Retinal pigment epithelial cell (primary cell): Measurements from ENCODE around the gene CACNA1F.

Experiments
- DNase-seq: peaks from one replicate; pipeline ENCODE4 v3.0.0-alpha.2; 2010; ENCODE audit warnings: low read depth
- H3K4me3 ChIP-seq: 2 replicates; pipeline ENCODE4 v1.5.1; 2011; ENCODE audit warnings: mild to moderate bottlenecking, low read length, control low read depth, moderate library complexity
- TF ChIP-seq, protein P1 (sequence below): conservative IDR thresholded peaks from 2 replicates; pipeline ENCODE4 v1.5.1; 2011; ENCODE audit warnings: low read depth, low read length, control low read depth, inconsistent platforms

CACNA1F gene

DNA sequence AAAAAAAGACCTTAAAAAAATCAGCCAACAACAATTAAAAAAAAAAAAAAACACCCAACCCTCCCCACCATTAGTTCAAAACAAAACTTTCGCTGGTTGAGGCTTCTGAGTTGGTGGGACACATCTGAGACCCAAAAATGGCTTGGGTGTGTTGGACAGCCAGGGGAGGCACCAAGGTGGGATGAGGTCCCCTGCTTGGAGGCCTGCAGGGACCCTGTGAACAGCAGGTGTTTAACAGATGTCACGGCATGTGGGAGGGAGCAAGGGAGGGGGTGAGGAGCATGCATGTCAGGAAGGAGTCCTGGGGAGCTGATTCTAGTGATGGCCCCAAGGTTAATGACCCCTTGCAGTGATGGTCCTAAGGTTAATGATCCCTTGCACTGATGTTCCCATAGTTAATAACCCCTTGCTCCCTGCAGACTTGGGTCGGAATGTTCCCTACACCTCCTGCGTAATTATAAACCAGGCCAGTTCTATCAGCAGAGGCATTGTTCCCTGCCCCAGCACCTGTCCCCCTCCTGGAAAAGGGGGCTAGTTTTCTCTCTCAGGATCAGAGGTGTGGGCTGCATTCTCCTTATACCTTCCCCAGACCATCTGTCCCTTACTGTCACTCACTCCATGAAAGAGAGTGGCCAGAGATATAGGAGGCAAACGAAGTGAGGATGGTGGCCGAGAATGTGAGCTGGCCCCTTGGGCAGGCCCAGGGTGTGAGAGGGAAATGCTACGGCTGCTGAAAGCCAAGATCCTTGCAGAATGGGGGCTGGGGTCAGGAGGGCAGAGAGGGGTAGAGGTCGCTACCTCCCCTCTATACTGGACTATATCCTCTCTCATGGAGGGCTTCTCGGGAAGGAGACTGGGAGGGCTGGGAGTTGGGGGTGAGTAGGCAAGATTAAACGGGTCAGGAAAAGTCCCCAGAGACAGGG, 33.6 kb upstream of the CACNA1F start:
- no peak overlapping the region for H3K4me3 ChIP-seq
- TF ChIP-seq, protein P1, sequence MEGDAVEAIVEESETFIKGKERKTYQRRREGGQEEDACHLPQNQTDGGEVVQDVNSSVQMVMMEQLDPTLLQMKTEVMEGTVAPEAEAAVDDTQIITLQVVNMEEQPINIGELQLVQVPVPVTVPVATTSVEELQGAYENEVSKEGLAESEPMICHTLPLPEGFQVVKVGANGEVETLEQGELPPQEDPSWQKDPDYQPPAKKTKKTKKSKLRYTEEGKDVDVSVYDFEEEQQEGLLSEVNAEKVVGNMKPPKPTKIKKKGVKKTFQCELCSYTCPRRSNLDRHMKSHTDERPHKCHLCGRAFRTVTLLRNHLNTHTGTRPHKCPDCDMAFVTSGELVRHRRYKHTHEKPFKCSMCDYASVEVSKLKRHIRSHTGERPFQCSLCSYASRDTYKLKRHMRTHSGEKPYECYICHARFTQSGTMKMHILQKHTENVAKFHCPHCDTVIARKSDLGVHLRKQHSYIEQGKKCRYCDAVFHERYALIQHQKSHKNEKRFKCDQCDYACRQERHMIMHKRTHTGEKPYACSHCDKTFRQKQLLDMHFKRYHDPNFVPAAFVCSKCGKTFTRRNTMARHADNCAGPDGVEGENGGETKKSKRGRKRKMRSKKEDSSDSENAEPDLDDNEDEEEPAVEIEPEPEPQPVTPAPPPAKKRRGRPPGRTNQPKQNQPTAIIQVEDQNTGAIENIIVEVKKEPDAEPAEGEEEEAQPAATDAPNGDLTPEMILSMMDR: no peak
- no peak for DNase-seq

DNA sequence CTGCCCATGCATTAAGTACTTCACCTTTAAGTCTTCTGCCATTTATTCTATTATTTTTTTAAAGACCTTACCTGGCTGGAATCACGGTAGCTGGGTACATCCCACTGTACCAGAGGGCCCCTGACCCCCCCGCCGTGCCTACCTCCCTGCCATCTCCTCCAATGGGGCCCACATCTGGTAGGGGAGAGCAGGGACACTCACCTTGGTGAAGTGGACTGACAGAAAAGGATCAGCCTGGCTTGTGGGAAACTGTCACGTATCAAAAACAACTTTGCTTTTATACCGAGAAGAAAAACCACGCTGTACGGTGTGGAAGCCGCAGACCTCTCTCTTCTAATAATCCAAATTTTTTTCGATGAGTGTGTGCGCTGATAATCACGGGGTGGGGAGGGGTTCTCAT, 31.3 kb upstream of the CACNA1F start, which contains the start of gene FOXP3:
Gene FOXP3, minus strand, starts transcription at position 251 of the 400 bp plus-strand sequence. CDS start 6,205 bp downstream, outside the sequence.
- no peak for DNase-seq
- H3K4me3 ChIP-seq: no peak within 1 kb of the TSS
- TF ChIP-seq, protein P1: no peak

DNA sequence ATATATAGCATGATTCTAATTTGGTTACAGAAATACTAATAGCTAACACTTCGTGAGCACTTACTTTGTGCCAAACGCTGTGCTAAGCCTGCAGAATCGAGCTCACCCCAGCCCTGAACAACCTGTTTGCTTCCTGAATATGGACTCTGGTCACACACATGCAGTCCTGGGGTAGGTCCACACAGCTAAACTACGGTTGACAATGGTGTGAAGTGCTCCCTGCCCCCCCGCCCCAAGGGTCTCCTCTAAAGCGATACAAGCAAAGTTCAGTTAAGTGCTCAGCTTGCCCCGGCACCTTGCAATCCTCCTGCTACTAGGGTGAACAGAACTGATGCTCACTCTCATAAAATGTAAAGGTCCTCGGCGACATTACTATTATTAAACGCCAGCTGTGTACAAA, 30.5 kb upstream of the CACNA1F start:
- TF ChIP-seq, protein P1: no peak
- no peak overlapping the region for H3K4me3 ChIP-seq
- DNase-seq: no peak

DNA sequence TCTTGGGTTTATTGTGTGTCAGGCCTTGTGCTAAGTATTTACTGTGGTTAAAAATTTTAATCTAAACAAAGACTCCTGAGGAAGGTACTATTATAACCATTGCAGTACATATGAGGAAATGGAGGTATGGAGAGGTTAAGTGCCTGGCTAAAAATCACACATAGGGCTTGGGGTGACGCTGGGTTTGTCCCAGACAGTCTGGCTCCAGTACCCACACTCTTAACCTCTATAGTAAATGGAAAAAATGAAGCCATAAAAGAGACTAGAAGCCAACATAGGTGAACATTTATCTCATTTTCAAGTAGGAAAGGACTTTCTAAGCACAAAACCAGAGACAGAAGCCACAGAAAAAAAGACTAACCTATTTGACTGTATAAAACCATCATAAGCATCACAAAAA, 29.5 kb upstream of the CACNA1F start:
- H3K4me3 ChIP-seq: no peak overlapping the region
- no peak for DNase-seq
- TF ChIP-seq, protein P1: no peak

DNA sequence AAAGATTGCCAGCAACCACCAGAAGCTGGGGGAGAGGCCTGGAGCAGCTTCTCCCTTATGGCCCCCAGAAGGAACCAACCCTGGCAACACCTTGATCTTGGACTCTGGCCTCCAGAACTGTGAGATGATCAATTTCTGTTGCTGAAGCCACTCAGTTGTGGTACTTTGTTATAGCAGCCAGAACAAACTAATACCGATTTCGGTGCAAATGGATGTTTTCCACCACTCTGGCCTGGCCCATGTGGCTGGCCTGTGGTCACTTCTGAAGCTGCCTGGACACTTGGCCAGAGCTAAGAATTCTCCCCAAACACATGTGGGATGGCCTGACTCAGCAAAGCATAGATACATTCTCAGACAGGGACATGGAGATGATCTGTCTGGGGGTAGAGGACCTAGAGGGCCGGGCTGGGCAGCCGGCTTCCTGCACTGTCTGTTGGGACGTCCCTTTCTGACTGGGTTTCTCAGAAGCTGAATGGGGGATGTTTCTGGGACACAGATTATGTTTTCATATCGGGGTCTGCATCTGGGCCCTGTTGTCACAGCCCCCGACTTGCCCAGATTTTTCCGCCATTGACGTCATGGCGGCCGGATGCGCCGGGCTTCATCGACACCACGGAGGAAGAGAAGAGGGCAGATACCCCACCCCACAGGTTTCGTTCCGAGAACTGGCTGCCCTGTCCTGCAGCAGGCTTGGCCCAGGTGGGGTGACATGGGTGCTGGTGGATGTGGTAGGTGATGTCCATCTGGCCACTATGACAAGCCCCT, 27.3 kb upstream of the CACNA1F start:
- TF ChIP-seq, protein P1: no peak
- H3K4me3 ChIP-seq: no peak overlapping the region
- DNase-seq: no peak

DNA sequence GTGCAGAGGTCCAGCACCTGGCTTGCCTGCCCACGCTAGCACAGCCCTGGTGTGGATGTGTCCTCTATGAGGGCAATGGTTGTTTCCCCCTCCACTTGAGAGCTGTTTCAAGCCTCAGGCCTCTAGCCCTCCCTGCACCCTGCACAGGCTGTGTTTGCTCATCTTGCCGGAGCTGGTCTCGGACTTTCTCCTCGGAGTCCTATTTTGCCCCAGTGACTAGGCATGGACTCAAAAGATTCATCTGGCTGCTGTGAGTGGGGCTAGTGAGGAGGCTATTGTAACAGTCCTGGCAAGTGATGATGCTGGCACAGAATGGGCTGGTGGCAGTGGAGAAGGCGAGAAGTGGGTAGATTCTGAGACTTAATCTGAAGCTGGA, 25.6 kb upstream of the CACNA1F start:
- DNase-seq: no peak
- TF ChIP-seq, protein P1: no peak
- H3K4me3 ChIP-seq: no peak overlapping the region
